K562 (cell line): ENCODE measurements around the gene TANC1. TPM values are rescaled to one million over a fixed set of nuclear protein-coding genes. Genes with fewer than 3 reads are reported as not detected.
A peak's percentile ranks its signal among the peaks of the same experiment; 100 is the strongest.

ENCODE experiments used
- BCL6 ChIP-seq: fragments of 250-450 bp; sonication (Bioruptor Pico); IDR thresholded peaks from 2 replicates; pipeline ENCODE4 v1.4.0; 2020
- C11orf30 ChIP-seq: fragments of 450-650 bp; IDR thresholded peaks from 2 replicates; pipeline ENCODE4 v1.6.1; 2016; ENCODE audit warnings: low read depth, mild to moderate bottlenecking
- ETV5 ChIP-seq: sonication (generic); formaldehyde crosslinking; IDR thresholded peaks from 2 replicates; pipeline ENCODE4 v1.4.0; 2020; ENCODE audit warnings: low read depth, mild to moderate bottlenecking, missing genetic modification reagents
- ETV6 ChIP-seq, 3 experiments: fragments of 150-350 bp in 1 of 3; sonication (generic) in 1 of 3; formaldehyde crosslinking in 1 of 3; IDR thresholded peaks; 2 replicates each; pipeline versions ENCODE4 v1.6.1 to v1.8.0; 2014 to 2022; ENCODE audit warnings: borderline replicate concordance in 2 of 3, low read depth in 2 of 3, antibody characterized with exemption in 1 of 3, low read length in 1 of 3, mild to moderate bottlenecking in 1 of 3, missing genetic modification reagents in 1 of 3
- GABPB1 ChIP-seq: sonication (generic); formaldehyde crosslinking; IDR thresholded peaks from 2 replicates; pipeline ENCODE4 v1.8.0; 2022; ENCODE audit warnings: mild to moderate bottlenecking, missing genetic modification reagents
- ILF3 ChIP-seq: fragments of 450-650 bp; IDR thresholded peaks from 2 replicates; pipeline ENCODE4 v1.6.1; 2018; ENCODE audit warnings: antibody characterized with exemption, mild to moderate bottlenecking, moderate library complexity, borderline replicate concordance
- TSHZ1 ChIP-seq: fragments of 250-450 bp; sonication (Bioruptor Pico); IDR thresholded peaks from 2 replicates; pipeline ENCODE4 v1.4.0; 2020; ENCODE audit warnings: mild to moderate bottlenecking, moderate library complexity
- ZNF316 ChIP-seq: fragments of 450-650 bp; IDR thresholded peaks from 2 replicates; pipeline ENCODE4 v1.6.1; 2016
- ZNF347 ChIP-seq: fragments of 450-650 bp; formaldehyde crosslinking; IDR thresholded peaks from 2 replicates; pipeline ENCODE4 v1.4.0; 2020; ENCODE audit warnings: low read depth, mild to moderate bottlenecking, moderate library complexity
- ZNF407 ChIP-seq: fragments of 450-650 bp; IDR thresholded peaks from 2 replicates; pipeline ENCODE4 v1.6.1; 2016; ENCODE audit warnings: low read depth
- polyA plus RNA-seq, 8 experiments: library from polyadenylated mRNA; depleted of rRNA in 4 of 8; stranded (reverse) in 5 of 8; unstranded in 3 of 8; fragments of >200 nt; fragmentation: Nextera tagmentation in 2 of 8; fragmentation: Illumina TruSeq in 1 of 8; extraction: Ambion mirVana in 2 of 8; extraction: Trizol in 1 of 8; gene quantifications; 2 replicates each; pipeline versions ENCODE4 v1.2.1 to v1.2.3, GENCODE V29; 2011 to 2014; ENCODE audit warnings: inconsistent platforms in 1 of 8, missing spikeins in 1 of 8
- total RNA-seq, 7 experiments: library from RNA; depleted of rRNA in 6 of 7; stranded (reverse); fragments of >200 nt in 6 of 7; fragmentation: Illumina TruSeq in 2 of 7; extraction: Trizol in 2 of 7; gene quantifications; 2 replicates each; pipeline versions ENCODE4 v1.2.1 to v1.2.3, GENCODE V29; 2011 to 2021; ENCODE audit warnings: low replicate concordance in 1 of 7

The TANC1 gene
- total and polyA plus RNA-seq, 9 of the 15 experiments (the other 6 are each of a cell fraction or from before 2014, with no cell fraction given) = under 0.01 to 0.20 (median 0.07) TPM; not detected in 1

GRCh38 chr2:159246325-159246988 is 278.0 kb downstream of the TANC1 start (continued):
- TF ChIP-seq ZNF407 (no peak), GABPB1 (no peak), BCL6 (CRISPR knock-in tag) (no peak), ETV6 (IDR thresholded peaks at IDR 0.05; ENCODE audit: borderline replicate concordance in 1 of 2, low read depth in 2 of 2, low read length in 1 of 2) (no peak), ETV6 (CRISPR knock-in tag; IDR thresholded peaks at IDR 0.05; ENCODE audit: borderline replicate concordance) (no peak), ILF3 (no peak), ZNF347 (CRISPR knock-in tag) (no peak), ZNF316 (peak; percentile 72), TSHZ1 (CRISPR knock-in tag) (no peak), C11orf30 (peak; percentile 52), ETV5 (CRISPR knock-in tag) (no peak)
